Measurements from ENCODE around the gene KRTAP2-3.
"Not testable (repeated sequence)": the region's sequence is repeated elsewhere in the genome, so short reads cannot be mapped to it uniquely, and the experiment has no call there.

DNA sequence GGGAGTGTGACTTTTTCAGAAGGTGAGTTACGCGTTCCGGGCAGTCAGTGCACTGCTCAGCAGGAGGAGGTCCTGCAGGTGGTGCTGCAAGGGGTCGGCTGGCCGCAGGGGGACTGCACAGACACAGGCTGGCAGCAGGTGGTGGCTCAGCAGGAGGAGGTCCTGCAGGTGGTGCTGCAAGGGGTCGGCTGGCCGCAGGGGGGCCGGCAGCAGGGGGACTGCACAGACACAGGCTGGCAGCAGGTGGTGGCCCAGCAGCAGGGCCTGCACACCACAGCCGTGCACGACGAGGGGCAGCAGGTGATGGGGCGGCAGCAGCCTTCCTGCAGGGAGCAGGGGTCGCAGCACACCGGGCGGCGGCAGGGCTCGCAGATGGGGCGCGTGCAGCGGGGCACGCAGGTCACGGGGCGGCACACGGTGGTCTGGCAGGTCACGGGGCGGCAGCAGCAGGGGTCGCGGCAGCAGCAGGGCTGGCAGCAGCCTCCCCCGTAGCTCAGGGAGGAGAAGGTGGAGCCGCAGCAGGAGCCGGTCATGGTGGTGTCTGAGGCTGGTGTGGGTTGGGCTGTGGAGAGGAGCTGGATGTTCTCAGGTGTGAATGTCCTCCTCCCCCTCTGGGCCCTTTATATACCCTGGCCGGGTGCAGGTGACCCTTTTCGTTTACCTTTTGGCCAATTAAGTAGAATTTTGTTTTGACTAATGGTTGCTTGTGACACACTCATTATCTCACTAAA lies 13.0 kb downstream of the KRTAP2-3 start, which contains the start of gene KRTAP2-1:
- TF ChIP-seq POLR2AphosphoS5 (IDR thresholded peaks at IDR 0.05; ENCODE audit: low read depth, low read length); TAF1 (IDR thresholded peaks at IDR 0.05; ENCODE audit: borderline replicate concordance, insufficient read depth, low read length); SIN3A (IDR thresholded peaks at IDR 0.05; ENCODE audit: borderline replicate concordance, insufficient read depth, low read length); FOXP2 (optimal IDR thresholded peaks at IDR 0.05; ENCODE audit: borderline replicate concordance, extremely low read depth, extremely low read length, insufficient read depth): not testable (repeated sequence)
- TF ChIP-seq, protein P1, sequence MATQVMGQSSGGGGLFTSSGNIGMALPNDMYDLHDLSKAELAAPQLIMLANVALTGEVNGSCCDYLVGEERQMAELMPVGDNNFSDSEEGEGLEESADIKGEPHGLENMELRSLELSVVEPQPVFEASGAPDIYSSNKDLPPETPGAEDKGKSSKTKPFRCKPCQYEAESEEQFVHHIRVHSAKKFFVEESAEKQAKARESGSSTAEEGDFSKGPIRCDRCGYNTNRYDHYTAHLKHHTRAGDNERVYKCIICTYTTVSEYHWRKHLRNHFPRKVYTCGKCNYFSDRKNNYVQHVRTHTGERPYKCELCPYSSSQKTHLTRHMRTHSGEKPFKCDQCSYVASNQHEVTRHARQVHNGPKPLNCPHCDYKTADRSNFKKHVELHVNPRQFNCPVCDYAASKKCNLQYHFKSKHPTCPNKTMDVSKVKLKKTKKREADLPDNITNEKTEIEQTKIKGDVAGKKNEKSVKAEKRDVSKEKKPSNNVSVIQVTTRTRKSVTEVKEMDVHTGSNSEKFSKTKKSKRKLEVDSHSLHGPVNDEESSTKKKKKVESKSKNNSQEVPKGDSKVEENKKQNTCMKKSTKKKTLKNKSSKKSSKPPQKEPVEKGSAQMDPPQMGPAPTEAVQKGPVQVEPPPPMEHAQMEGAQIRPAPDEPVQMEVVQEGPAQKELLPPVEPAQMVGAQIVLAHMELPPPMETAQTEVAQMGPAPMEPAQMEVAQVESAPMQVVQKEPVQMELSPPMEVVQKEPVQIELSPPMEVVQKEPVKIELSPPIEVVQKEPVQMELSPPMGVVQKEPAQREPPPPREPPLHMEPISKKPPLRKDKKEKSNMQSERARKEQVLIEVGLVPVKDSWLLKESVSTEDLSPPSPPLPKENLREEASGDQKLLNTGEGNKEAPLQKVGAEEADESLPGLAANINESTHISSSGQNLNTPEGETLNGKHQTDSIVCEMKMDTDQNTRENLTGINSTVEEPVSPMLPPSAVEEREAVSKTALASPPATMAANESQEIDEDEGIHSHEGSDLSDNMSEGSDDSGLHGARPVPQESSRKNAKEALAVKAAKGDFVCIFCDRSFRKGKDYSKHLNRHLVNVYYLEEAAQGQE (IDR thresholded peaks at IDR 0.05; ENCODE audit: insufficient read depth in 1 of 2, low read depth in 2 of 2, low read length in 2 of 2): not testable (repeated sequence)

Data from PFSK-1 (cell line).